ENCODE results near the gene TBR1. TPM values are rescaled to one million over a fixed set of nuclear protein-coding genes. Genes with fewer than 3 reads are reported as not detected.
A peak's percentile ranks its signal among the peaks of the same experiment; 100 is the strongest.

The TBR1 gene
- total and polyA plus RNA-seq, 10 of the 15 experiments (the other 5 are each of a cell fraction or from before 2014, with no cell fraction given): 0.01 TPM; not detected in 9

- 0 out of 4 replicates have a peak, but pooled peaks cover 0 to 3% of the 10 kb centered on the region in 2 experiments for H3K36me3 ChIP-seq (ENCODE audit: control insufficient read depth in 2 of 2, insufficient read depth in 2 of 2, low read length in 1 of 2)
- H4K20me1 ChIP-seq (ENCODE audit: control insufficient read depth, insufficient read depth): no peaks in the 10 kb centered on the region
- ATAC-seq (peak; percentile 88), FAIRE-seq (peak; percentile 64), DNase-seq (ENCODE audit: low read depth, low spot score) (peak; percentile 49)
- in situ Hi-C loops (cut with MboI): loop anchor here (25.0 kb wide), 1 partner anchor 927 kb away; the partner anchor contains the start of gene IFIH1
- CTCF ChIA-PET: interaction anchor here (1.2 kb wide), 1 partner anchor 741 kb away, joined by 3 read pairs; no protein-coding TSS in a partner anchor
- no peak overlapping the region for H3K4me3 ChIP-seq
- SMC1A ChIA-PET (ENCODE audit: uncharacterized antibody, unreplicated experiment): interaction anchor here (1.1 to 1.5 kb wide), 3 partner anchors 8 to 49 kb away, joined by 3 to 4 read pairs (median 3); no protein-coding TSS in a partner anchor
- intact Hi-C loops (cut with micrococcal nuclease; ENCODE audit: unreplicated experiment): loop anchor here (5.0 to 10.0 kb wide), 5 partner anchors 78 to 930 kb away; partner anchors contain the start of genes IFIH1, PSMD14 and TANK
- no peaks in the 10 kb centered on the region for H3K27me3 ChIP-seq (replicated peaks in 1 of 2; ENCODE audit: control insufficient read depth in 2 of 2, insufficient read depth in 2 of 2, low read length in 1 of 2)
- RAD21 ChIA-PET (ENCODE audit: unreplicated experiment): interaction anchor here (1.0 kb wide), 1 partner anchor 77 kb away, joined by 3 read pairs; the partner anchor contains the start of gene PSMD14
- no peak overlapping the region; the same call in 1 of the 2 replicates for H2AFZ ChIP-seq (ENCODE audit: control insufficient read depth, low read depth, low read length)
- H3K4me2 ChIP-seq (ENCODE audit: control insufficient read depth, insufficient read depth): peak overlapping the region; percentile 44; the same call in 1 of the 2 replicates
- H3K4me1 ChIP-seq (ENCODE audit: control insufficient read depth, insufficient read depth, low read length): peaks cover 37% of the 10 kb centered on the region
- POLR2A ChIA-PET: no interaction called here
- H3K79me2 ChIP-seq (ENCODE audit: control insufficient read depth, insufficient read depth, low read length): peaks cover 2% of the 10 kb centered on the region; the same call in 1 of the 2 replicates
- no peak overlapping the region for H3K9ac ChIP-seq (ENCODE audit: control insufficient read depth, insufficient read depth, low read length)
- no peaks in the 10 kb centered on the region for H3K9me3 ChIP-seq (replicated peaks; ENCODE audit: control insufficient read depth, insufficient read depth, low read length)
- H3K27ac ChIP-seq (ENCODE audit: control insufficient read depth, insufficient read depth): no peak overlapping the region
- BruUV-seq (replicated peaks): no TSS peak
- no peak for TF ChIP-seq RBBP5 (conservative IDR thresholded peaks at IDR 0.05)
- TF ChIP-seq CBX3 (IDR thresholded peaks at IDR 0.05; ENCODE audit: borderline replicate concordance, low read depth): no peak
- peak; percentile 56 for TF ChIP-seq JUNB (IDR thresholded peaks at IDR 0.05)
- TF ChIP-seq, protein P1, sequence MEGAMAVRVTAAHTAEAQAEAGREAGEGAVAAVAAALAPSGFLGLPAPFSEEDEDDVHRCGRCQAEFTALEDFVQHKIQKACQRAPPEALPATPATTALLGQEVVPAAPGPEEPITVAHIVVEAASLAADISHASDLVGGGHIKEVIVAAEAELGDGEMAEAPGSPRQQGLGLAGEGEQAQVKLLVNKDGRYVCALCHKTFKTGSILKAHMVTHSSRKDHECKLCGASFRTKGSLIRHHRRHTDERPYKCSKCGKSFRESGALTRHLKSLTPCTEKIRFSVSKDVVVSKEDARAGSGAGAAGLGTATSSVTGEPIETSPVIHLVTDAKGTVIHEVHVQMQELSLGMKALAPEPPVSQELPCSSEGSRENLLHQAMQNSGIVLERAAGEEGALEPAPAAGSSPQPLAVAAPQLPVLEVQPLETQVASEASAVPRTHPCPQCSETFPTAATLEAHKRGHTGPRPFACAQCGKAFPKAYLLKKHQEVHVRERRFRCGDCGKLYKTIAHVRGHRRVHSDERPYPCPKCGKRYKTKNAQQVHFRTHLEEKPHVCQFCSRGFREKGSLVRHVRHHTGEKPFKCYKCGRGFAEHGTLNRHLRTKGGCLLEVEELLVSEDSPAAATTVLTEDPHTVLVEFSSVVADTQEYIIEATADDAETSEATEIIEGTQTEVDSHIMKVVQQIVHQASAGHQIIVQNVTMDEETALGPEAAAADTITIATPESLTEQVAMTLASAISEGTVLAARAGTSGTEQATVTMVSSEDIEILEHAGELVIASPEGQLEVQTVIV (IDR thresholded peaks at IDR 0.05; ENCODE audit: borderline replicate concordance, partially characterized antibody): no peak
- no peak for TF ChIP-seq YBX1 (IDR thresholded peaks at IDR 0.05)
- TF ChIP-seq MXI1 (IDR thresholded peaks at IDR 0.05; ENCODE audit: low read depth, low read length): no peak; the same call in 1 of the 2 replicates
- TF ChIP-seq CHD1 (IDR thresholded peaks at IDR 0.05; ENCODE audit: low read depth, low read length): no peak
- no peak for TF ChIP-seq NFIC (IDR thresholded peaks at IDR 0.05; ENCODE audit: low read depth, low read length)
- no peak for TF ChIP-seq MTA3 (IDR thresholded peaks at IDR 0.05; ENCODE audit: borderline replicate concordance, low read length)
- TF ChIP-seq PML (IDR thresholded peaks at IDR 0.05; ENCODE audit: low read length): no peak
- TF ChIP-seq ZBTB4 (CRISPR knock-in tag; IDR thresholded peaks at IDR 0.05): no peak
- TF ChIP-seq, protein P2, sequence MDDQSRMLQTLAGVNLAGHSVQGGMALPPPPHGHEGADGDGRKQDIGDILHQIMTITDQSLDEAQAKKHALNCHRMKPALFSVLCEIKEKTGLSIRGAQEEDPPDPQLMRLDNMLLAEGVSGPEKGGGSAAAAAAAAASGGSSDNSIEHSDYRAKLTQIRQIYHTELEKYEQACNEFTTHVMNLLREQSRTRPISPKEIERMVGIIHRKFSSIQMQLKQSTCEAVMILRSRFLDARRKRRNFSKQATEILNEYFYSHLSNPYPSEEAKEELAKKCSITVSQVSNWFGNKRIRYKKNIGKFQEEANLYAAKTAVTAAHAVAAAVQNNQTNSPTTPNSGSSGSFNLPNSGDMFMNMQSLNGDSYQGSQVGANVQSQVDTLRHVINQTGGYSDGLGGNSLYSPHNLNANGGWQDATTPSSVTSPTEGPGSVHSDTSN (IDR thresholded peaks at IDR 0.05; ENCODE audit: insufficient replicate concordance, low read depth, low read length): peak; percentile 85
- no peak for TF ChIP-seq TAF1 (IDR thresholded peaks at IDR 0.05; ENCODE audit: borderline replicate concordance, low read depth, low read length)
- TF ChIP-seq SIX5 (IDR thresholded peaks at IDR 0.05; ENCODE audit: low read depth, low read length, severe bottlenecking): no peak
- TF ChIP-seq ZBED1 (IDR thresholded peaks at IDR 0.05; ENCODE audit: borderline replicate concordance): no peak
- no peak for TF ChIP-seq SRF (IDR thresholded peaks at IDR 0.05; ENCODE audit: low read depth in 2 of 2, low read length in 2 of 2)
- TF ChIP-seq ESRRA (IDR thresholded peaks at IDR 0.05; ENCODE audit: low read length): 0 out of 2 replicates have a peak, but pooled peaks have one; percentile 25
- peak; percentile 64; the same call in 1 of the 2 replicates for TF ChIP-seq CREM (IDR thresholded peaks at IDR 0.05; ENCODE audit: low read depth)
These were observed 31.2 kb upstream of the TBR1 start for GRCh38 chr2:161384864-161385263.

All from GM12878 (cell line).